ENCODE results near the gene RBL2. TPM values are rescaled to one million over a fixed set of nuclear protein-coding genes. Genes with fewer than 3 reads are reported as not detected.
A peak's percentile ranks its signal among the peaks of the same experiment; 100 is the strongest.
"Not testable (repeated sequence)": the region's sequence is repeated elsewhere in the genome, so short reads cannot be mapped to it uniquely, and the experiment has no call there.

RBL2 gene
- total and polyA plus RNA-seq, 8 donors, result 27.6 to 60.6 (median 40.3) TPM

DNA sequence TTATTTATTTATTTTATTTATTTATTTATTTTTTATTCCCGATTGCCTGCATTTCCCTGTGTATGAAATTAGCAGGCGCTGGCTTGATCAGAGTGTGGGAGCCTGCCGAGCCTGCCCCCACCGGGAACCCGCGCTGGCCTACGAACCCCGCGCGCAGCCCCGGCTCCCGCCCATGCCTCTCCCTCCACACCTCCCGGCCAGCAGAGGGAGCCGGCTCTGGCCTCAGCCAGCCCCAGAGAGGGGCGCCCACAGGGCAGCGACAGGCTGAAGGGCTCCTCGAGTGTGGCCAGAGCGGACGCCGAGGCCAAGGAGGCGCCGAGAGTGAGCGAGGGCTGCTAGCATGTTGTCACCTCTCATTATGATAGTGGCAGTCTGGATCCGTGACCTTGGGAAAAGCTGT is 13.0 kb upstream of the RBL2 start:
- Histone ChIP-seq H3K4me3 (no peak overlapping the region), H3K36me3 (no peaks in the 10 kb centered on the region), H3K9me3 (no peaks in the 10 kb centered on the region), H3K27ac (no peak overlapping the region), H3K4me1 (no peaks in the 10 kb centered on the region), H3K27me3 (no peaks in the 10 kb centered on the region)
- no peak for FAIRE-seq
- TF ChIP-seq CTCF (IDR thresholded peaks at IDR 0.05), result no peak
- no peak for DNase-seq
- WGBS, 2 donors, result 96 to 97% methylated on average over 24 of the region's 24 CpGs
- intact Hi-C loops (cut with DNase I), result no loop called here
- no peak for ATAC-seq

DNA sequence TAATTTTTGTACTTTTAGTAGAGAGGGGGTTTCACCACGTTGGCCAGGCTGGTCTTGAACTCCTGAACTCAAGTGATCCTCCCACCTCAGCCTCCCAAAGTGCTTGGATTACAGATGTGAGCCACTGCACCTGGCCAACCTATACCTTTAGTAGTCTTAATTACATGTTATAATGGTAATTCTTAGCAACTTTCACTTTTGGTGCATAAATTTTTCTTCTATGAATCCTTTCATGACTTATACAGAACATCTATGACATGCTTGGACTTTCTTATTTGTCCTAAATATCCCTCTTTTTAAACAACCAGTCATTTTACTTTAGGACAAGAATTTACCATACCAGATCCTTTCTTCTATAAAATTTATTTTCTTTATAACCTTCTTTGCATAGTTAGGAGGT is 10.3 kb upstream of the RBL2 start:
- H3K4me3 ChIP-seq; H3K36me3 ChIP-seq; H3K4me1 ChIP-seq; H3K27ac ChIP-seq; H3K27me3 ChIP-seq; H3K9me3 ChIP-seq; intact Hi-C loops (cut with DNase I); FAIRE-seq; DNase-seq; ATAC-seq: not testable (repeated sequence)
- 90 to 95% methylated on average over 1 of the region's 1 CpG for WGBS, 2 donors

DNA sequence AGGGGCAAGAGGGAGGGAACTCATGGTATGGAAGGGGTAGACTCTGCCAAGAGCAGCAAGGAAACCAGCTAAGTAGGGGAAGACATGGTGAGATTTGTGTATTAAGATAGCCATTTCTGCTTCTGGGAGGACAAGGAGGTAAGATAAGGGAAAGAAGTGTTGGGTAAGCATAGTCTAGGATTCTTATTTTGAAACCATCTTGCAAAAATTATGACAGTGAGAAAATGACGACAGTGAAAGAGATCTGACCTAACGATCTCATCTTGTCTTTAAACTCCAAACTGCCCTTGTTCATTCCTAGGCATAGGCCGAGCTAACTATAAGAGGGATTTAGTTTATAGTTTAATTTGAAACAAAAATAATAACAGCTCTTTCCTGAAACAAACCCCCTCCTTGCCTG is 5.6 kb upstream of the RBL2 start:
- DNase-seq (no peak), ATAC-seq (no peak), FAIRE-seq (no peak)
- TF ChIP-seq CTCF (IDR thresholded peaks at IDR 0.05), result no peak
- Histone ChIP-seq H3K4me3 (no peak overlapping the region), H3K9me3 (no peaks in the 10 kb centered on the region), H3K36me3 (no peaks in the 10 kb centered on the region), H3K4me1 (peaks cover 0 to 2% (median 0%) of the 10 kb centered on the region in 3 donors), H3K27me3 (no peaks in the 10 kb centered on the region), H3K27ac (no peak overlapping the region)
- intact Hi-C loops (cut with DNase I), result no loop called here
- 73 to 84% methylated on average over 3 of the region's 3 CpGs for WGBS, 2 donors

- Histone ChIP-seq H3K36me3 (no peaks in the 10 kb centered on the region), H3K4me3 (no peak overlapping the region), H3K9me3 (no peaks in the 10 kb centered on the region), H3K4me1 (peaks cover 0 to 4% (median 0%) of the 10 kb centered on the region in 3 donors), H3K27ac (no peak overlapping the region), H3K27me3 (no peaks in the 10 kb centered on the region)
- ATAC-seq (peak in 1 of 4 donors; percentile 48), DNase-seq (peak in 1 of 6 donors; percentile 36), FAIRE-seq (no peak)
- no peak for TF ChIP-seq CTCF (IDR thresholded peaks at IDR 0.05)
- intact Hi-C loops (cut with DNase I), result no loop called here
- 62 to 64% methylated on average over 4 of the region's 4 CpGs for WGBS, 2 donors
These were observed 4.9 kb upstream of the RBL2 start for GRCh38 chr16:53429221-53429943.

- no peaks in the 10 kb centered on the region for H3K36me3 ChIP-seq
These were observed 3.9 kb upstream of the RBL2 start for GRCh38 chr16:53430363-53430762.

More at GRCh38 chr16:53430363-53430762, 3.9 kb upstream of the RBL2 start:
- H3K4me1 ChIP-seq, result peaks cover 0 to 4% (median 0%) of the 10 kb centered on the region in 3 donors
- WGBS, 2 donors, result 43 to 50% methylated on average over 1 of the region's 1 CpG
- no peak overlapping the region for H3K27ac ChIP-seq
- intact Hi-C loops (cut with DNase I), result no loop called here
- no peak overlapping the region for H3K4me3 ChIP-seq
- DNase-seq (no peak), FAIRE-seq (no peak), ATAC-seq (no peak)
- no peak for TF ChIP-seq CTCF (IDR thresholded peaks at IDR 0.05)
- no peaks in the 10 kb centered on the region for H3K27me3 ChIP-seq
- no peaks in the 10 kb centered on the region for H3K9me3 ChIP-seq
